Measurements from ENCODE around the gene IKZF3. TPM values are rescaled to one million over a fixed set of nuclear protein-coding genes. Genes with fewer than 3 reads are reported as not detected.

Gene IKZF3
- total RNA-seq, 1 experiment from 2014 or later, result 0.22 TPM

GRCh38 chr17:39737206-39737759 is 126.8 kb downstream of the IKZF3 start:
- H3K4me1 ChIP-seq (ENCODE audit: insufficient read depth, low read length), result peaks cover 3% of the 10 kb centered on the region; the same call in 1 of the 2 replicates
- no peaks in the 10 kb centered on the region for H3K27me3 ChIP-seq (ENCODE audit: insufficient read depth, low read length)
- peak overlapping the region; percentile 61; the same call in 1 of the 2 replicates for H3K14ac ChIP-seq (ENCODE audit: insufficient read depth, low read length)
- no peaks in the 10 kb centered on the region for H3K9me3 Mint-ChIP-seq
- no peak overlapping the region for H4K8ac ChIP-seq (replicated peaks; ENCODE audit: insufficient read length, low read depth, low read length)
- H3K4me1 Mint-ChIP-seq, result peaks cover 31 to 38% of the 10 kb centered on the region in 2 experiments
- no peak for DNase-seq
- H3K27me3 Mint-ChIP-seq (ENCODE audit: low read depth), result peaks cover 3% of the 10 kb centered on the region; the same call in 1 of the 2 replicates
- no peak overlapping the region for H3K23ac ChIP-seq (ENCODE audit: insufficient read length, low read depth, low read length)
- no peak for TF ChIP-seq CTCF (conservative IDR thresholded peaks at IDR 0.05)
- peaks cover 0 to 4% (median 0%) of the 10 kb centered on the region in 3 experiments; a peak in 4 of 7 replicates for H3K36me3 Mint-ChIP-seq (ENCODE audit: insufficient read depth in 1 of 3, low read depth in 3 of 3)
- WGBS (ENCODE audit: extremely low coverage, insufficient read length, low lambda C conversion rate), result no CpG with 5 or more reads among the region's 13 CpGs
- H3K79me2 ChIP-seq (ENCODE audit: insufficient read depth, low read length), result peaks cover 2% of the 10 kb centered on the region; the same call in 1 of the 2 replicates
- H3K56ac ChIP-seq (ENCODE audit: insufficient read length, low read depth, low read length), result no peak overlapping the region
- H3K79me1 ChIP-seq (ENCODE audit: insufficient read depth, low read depth, low read length, poor library complexity, severe bottlenecking), result no peaks in the 10 kb centered on the region
- no peak overlapping the region for H2BK15ac ChIP-seq (ENCODE audit: low read depth, low read length)
- no peak overlapping the region for H2BK5ac ChIP-seq (ENCODE audit: insufficient read length, low read length)
- H3T11ph ChIP-seq (ENCODE audit: low read length), result no peak overlapping the region
- H2AFZ ChIP-seq (ENCODE audit: low read length), result no peak overlapping the region
- H3K4me2 ChIP-seq (ENCODE audit: insufficient read depth, insufficient read length, low read length), result peak overlapping the region; percentile 73
- H2BK120ac ChIP-seq (ENCODE audit: low read depth, low read length, poor library complexity, severe bottlenecking), result no peak overlapping the region
- H3K27ac Mint-ChIP-seq, result peak overlapping the region in 1 of 3 experiments; percentile 52; a peak in 2 of 7 replicates
- H4K5ac ChIP-seq (ENCODE audit: insufficient read length, low read depth, low read length), result no peak overlapping the region
- H4K20me1 ChIP-seq (ENCODE audit: control insufficient read depth, insufficient read depth, insufficient read length), result no peaks in the 10 kb centered on the region
- no peak overlapping the region for H3K4ac ChIP-seq (ENCODE audit: low read depth, low read length)
- H2BK20ac ChIP-seq (ENCODE audit: low read depth, low read length, poor library complexity, severe bottlenecking), result no peak overlapping the region
- H2AK5ac ChIP-seq (ENCODE audit: insufficient read length, low read length), result no peak overlapping the region
- no peak overlapping the region for H4K91ac ChIP-seq (ENCODE audit: insufficient read length, low read depth, low read length)
- H3K4me3 Mint-ChIP-seq, result peak overlapping the region; percentile 85 to 87
- H3K9me3 ChIP-seq (ENCODE audit: control insufficient read depth, low read depth, low read length), result no peaks in the 10 kb centered on the region
- no peak overlapping the region for H3K18ac ChIP-seq (ENCODE audit: insufficient read length, low read depth, low read length)
- no peak overlapping the region for H3K9ac ChIP-seq (ENCODE audit: extremely low read depth, insufficient read length, low read length)
- H3K23me2 ChIP-seq (ENCODE audit: insufficient read length, low read depth, low read length, poor library complexity, severe bottlenecking), result peaks cover 27% of the 10 kb centered on the region
- H3K27ac ChIP-seq (ENCODE audit: insufficient read length, low read depth, low read length), result no peak overlapping the region
- H2BK12ac ChIP-seq (ENCODE audit: insufficient read length, low read depth, low read length), result no peak overlapping the region

Measured in H9 (cell line).